Effector memory CD8-positive, alpha-beta T cell (primary cell): ENCODE results near the gene JPT2.

ENCODE experiments used
- ATAC-seq: fragments of 150-1000 bp; cut with Tn5 transposase; replicated peaks from 2 replicates; pipeline ENCODE4 v1.10.0; 2021; ENCODE audit warnings: mild to moderate bottlenecking, moderate library complexity
- DNase-seq, 3 experiments: peaks; one replicate each; pipeline ENCODE4 v3.0.0; 2021
- H3K27ac Mint-ChIP-seq, 2 donors: one replicate each; pipeline ENCODE4 v1.8.0; 2022; ENCODE audit warnings: mild to moderate bottlenecking in 2 of 2, mixed read lengths in 2 of 2, moderate library complexity in 2 of 2
- H3K27me3 Mint-ChIP-seq, 2 donors: one replicate each; pipeline ENCODE4 v1.8.0; 2022; ENCODE audit warnings: mixed read lengths in 2 of 2
- H3K36me3 Mint-ChIP-seq: one replicate; pipeline ENCODE4 v1.8.0; 2022; ENCODE audit warnings: mild to moderate bottlenecking, moderate library complexity, mixed read lengths; ENCODE audit not compliant: insufficient read depth
- H3K4me1 Mint-ChIP-seq, 2 donors: one replicate each; pipeline ENCODE4 v1.8.0; 2022; ENCODE audit warnings: low read depth in 2 of 2, mixed read lengths in 2 of 2
- H3K4me3 Mint-ChIP-seq, 2 donors: one replicate each; pipeline ENCODE4 v1.8.0; 2022; ENCODE audit warnings: mild to moderate bottlenecking in 2 of 2, mixed read lengths in 2 of 2, moderate library complexity in 2 of 2
- H3K9me3 Mint-ChIP-seq, 2 donors: one replicate each; pipeline ENCODE4 v1.8.0; 2022; ENCODE audit warnings: mixed read lengths in 2 of 2

The JPT2 gene

GRCh38 chr16:1641261-1641660 lies 36.8 kb upstream of the JPT2 start:
- Mint-ChIP-seq H3K27me3 (no peaks in the 10 kb centered on the region), H3K4me3 (no peak overlapping the region), H3K4me1 (peaks cover 11 to 27% of the 10 kb centered on the region in 2 donors), H3K9me3 (no peaks in the 10 kb centered on the region), H3K36me3 (peaks cover 30% of the 10 kb centered on the region), H3K27ac (no peak overlapping the region)
- ATAC-seq, result no peak
- DNase-seq, result no peak

DNA sequence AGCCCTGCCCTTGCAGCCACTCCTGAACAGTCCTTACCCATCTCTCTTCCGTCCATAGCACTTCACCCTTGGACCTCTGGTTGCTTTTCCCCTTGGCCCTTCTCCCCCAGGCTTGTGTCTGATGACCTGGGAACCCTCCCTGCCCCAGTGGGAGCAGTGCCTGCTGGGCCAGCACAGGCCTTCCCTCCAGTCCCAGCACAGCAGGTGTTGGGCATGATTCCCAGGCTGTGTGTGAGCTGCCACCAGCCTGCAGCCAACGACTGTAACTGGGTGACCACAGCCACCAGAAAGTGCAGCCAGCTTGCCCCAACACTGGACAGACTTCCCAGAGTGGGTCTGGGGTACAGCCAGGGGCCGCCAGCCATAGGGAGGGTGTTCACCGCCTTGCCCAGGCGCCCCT lies 35.9 kb upstream of the JPT2 start:
- H3K36me3 Mint-ChIP-seq, result peaks cover 33% of the 10 kb centered on the region
- H3K27ac Mint-ChIP-seq, result no peak overlapping the region
- no peak overlapping the region for H3K4me3 Mint-ChIP-seq
- no peaks in the 10 kb centered on the region for H3K27me3 Mint-ChIP-seq
- DNase-seq (no peak), ATAC-seq (no peak)
- H3K4me1 Mint-ChIP-seq, result peaks cover 17 to 33% of the 10 kb centered on the region in 2 donors
- no peaks in the 10 kb centered on the region for H3K9me3 Mint-ChIP-seq

GRCh38 chr16:1642753-1643152 lies 35.3 kb upstream of the JPT2 start:
- no peak overlapping the region for H3K4me3 Mint-ChIP-seq
- ATAC-seq, result no peak
- H3K9me3 Mint-ChIP-seq, result no peaks in the 10 kb centered on the region
- H3K27me3 Mint-ChIP-seq, result no peaks in the 10 kb centered on the region
- DNase-seq, result no peak
- H3K36me3 Mint-ChIP-seq, result peaks cover 36% of the 10 kb centered on the region
- peaks cover 18 to 32% of the 10 kb centered on the region in 2 donors for H3K4me1 Mint-ChIP-seq
- H3K27ac Mint-ChIP-seq, result no peak overlapping the region

GRCh38 chr16:1643521-1643920 lies 34.6 kb upstream of the JPT2 start:
- Mint-ChIP-seq H3K36me3 (peaks cover 37% of the 10 kb centered on the region), H3K27ac (peak overlapping the region in 1 of 2 donors; percentile 71), H3K9me3 (no peaks in the 10 kb centered on the region), H3K4me3 (no peak overlapping the region), H3K4me1 (peaks cover 20 to 26% of the 10 kb centered on the region in 2 donors), H3K27me3 (no peaks in the 10 kb centered on the region)
- ATAC-seq (no peak), DNase-seq (no peak)

DNA sequence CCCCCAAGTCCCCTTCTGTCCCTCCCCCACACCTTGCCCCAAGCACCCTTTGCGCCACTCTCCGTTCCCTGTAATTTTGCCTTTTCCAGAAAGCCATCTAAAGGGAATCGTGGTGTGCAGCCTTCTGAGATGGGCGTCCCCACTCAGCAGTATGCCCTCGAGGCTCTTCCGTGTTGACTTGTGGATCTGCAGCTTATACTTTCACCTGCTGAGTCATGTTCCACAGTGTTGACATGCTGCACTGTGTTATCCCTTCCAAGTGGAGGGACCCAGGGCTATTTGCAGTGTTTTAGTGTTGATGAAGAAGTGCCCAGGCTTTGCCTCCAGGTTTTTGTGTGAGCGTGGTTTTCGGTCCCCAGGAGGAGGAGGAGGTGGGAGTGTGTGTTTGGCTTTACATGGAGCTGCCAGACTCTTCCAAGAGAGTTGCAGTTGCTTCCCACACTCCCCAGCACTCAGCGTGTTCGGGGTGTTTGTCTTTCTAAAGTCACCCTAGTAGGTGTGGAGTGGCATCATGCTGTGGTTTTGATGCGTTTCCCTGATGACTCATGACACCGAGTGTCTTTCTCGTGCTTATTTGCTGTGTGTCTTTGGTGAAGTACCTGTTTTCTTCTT lies 32.1 kb upstream of the JPT2 start:
- peak in 1 of 3 experiments; percentile 6 for DNase-seq
- peaks cover 25% of the 10 kb centered on the region for H3K36me3 Mint-ChIP-seq
- peak; percentile 70 for ATAC-seq
- H3K27ac Mint-ChIP-seq, result peak overlapping the region; percentile 79 to 85
- H3K4me3 Mint-ChIP-seq, result no peak overlapping the region
- peaks cover 23 to 27% of the 10 kb centered on the region in 2 donors for H3K4me1 Mint-ChIP-seq
- H3K9me3 Mint-ChIP-seq, result no peaks in the 10 kb centered on the region
- H3K27me3 Mint-ChIP-seq, result no peaks in the 10 kb centered on the region

- no peak for DNase-seq
- Mint-ChIP-seq H3K4me1 (peaks cover 23 to 28% of the 10 kb centered on the region in 2 donors), H3K27ac (no peak overlapping the region), H3K9me3 (no peaks in the 10 kb centered on the region), H3K27me3 (no peaks in the 10 kb centered on the region), H3K4me3 (no peak overlapping the region), H3K36me3 (peaks cover 16% of the 10 kb centered on the region)
- ATAC-seq, result no peak
Observed at GRCh38 chr16:1647856-1648255, 30.2 kb upstream of the JPT2 start.

DNA sequence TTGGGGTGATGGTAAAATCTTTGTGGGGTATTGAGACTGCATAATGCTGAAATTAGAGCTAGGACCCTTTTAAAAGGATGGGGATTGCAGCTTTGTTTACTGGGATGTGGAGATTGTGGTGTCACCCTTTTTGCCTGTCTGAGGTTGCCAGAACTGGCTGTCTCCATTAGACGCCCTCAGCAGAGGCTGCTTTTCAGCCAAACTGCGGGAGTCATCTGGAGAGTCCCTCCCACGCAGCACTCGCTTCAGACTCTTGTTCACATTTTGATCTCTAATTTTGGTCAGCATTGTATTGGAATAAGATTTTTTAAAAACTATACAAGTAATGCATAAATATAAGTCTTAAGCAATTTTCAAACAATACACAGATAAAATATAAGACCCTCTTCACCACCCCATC lies 27.9 kb upstream of the JPT2 start:
- DNase-seq (no peak), ATAC-seq (no peak)
- Mint-ChIP-seq H3K4me3 (no peak overlapping the region), H3K9me3 (no peaks in the 10 kb centered on the region), H3K27me3 (no peaks in the 10 kb centered on the region), H3K27ac (no peak overlapping the region), H3K4me1 (peaks cover 15 to 24% of the 10 kb centered on the region in 2 donors), H3K36me3 (peaks cover 26% of the 10 kb centered on the region)

- peak overlapping the region; percentile 39 to 86 for H3K27ac Mint-ChIP-seq
- peaks cover 23% of the 10 kb centered on the region for H3K36me3 Mint-ChIP-seq
- H3K4me1 Mint-ChIP-seq, result peaks cover 5 to 16% of the 10 kb centered on the region in 2 donors
- ATAC-seq, result no peak
- DNase-seq, result no peak
- H3K9me3 Mint-ChIP-seq, result no peaks in the 10 kb centered on the region
- no peaks in the 10 kb centered on the region for H3K27me3 Mint-ChIP-seq
- H3K4me3 Mint-ChIP-seq, result no peak overlapping the region
Observed at GRCh38 chr16:1651094-1651973, 26.7 kb upstream of the JPT2 start.

DNA sequence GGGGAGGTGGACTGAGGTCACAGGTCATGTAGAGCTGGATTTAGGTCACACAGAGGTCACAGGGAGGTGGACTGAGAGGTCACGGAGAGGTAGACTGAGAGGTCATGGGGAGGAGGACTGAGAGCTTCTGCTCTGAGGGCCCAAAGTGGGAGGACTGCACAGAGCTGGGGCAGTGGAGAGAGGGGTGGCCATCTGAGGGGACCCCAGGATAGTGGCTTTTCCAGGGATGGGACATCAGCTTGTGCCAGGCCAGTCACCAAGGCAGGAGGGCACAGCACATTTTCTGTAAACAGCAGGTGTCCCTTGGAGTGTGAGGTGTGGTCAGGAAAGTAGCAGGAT lies 26.1 kb upstream of the JPT2 start:
- peaks cover 0 to 11% of the 10 kb centered on the region in 2 donors for H3K4me1 Mint-ChIP-seq
- no peaks in the 10 kb centered on the region for H3K27me3 Mint-ChIP-seq
- H3K36me3 Mint-ChIP-seq, result peaks cover 21% of the 10 kb centered on the region
- DNase-seq (no peak), ATAC-seq (no peak)
- H3K4me3 Mint-ChIP-seq, result no peak overlapping the region
- H3K27ac Mint-ChIP-seq, result no peak overlapping the region
- no peaks in the 10 kb centered on the region for H3K9me3 Mint-ChIP-seq

DNA sequence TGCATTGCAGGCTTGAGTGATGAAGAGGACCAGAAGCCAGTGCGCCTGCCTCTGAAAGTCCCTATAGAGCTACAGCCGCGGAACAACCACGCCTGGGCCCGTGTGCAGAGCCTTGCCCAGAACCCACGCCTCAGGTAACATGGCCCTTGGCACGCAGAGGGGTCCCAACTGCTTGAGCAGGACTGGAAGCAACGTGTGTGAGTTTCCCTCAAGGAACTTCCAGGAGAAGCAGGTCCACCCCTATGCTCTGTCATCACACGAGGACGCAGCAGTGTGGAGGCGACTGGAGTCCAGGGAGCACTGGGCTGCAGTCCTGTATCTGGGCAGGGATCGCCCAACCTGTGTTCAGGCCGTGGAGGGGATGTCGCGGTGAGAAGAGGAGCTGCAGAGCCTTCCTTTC lies 25.1 kb upstream of the JPT2 start:
- Mint-ChIP-seq H3K4me1 (peaks cover 0 to 8% of the 10 kb centered on the region in 2 donors), H3K27me3 (no peaks in the 10 kb centered on the region), H3K4me3 (no peak overlapping the region), H3K27ac (no peak overlapping the region), H3K36me3 (peaks cover 24% of the 10 kb centered on the region), H3K9me3 (no peaks in the 10 kb centered on the region)
- DNase-seq (no peak), ATAC-seq (no peak)

DNA sequence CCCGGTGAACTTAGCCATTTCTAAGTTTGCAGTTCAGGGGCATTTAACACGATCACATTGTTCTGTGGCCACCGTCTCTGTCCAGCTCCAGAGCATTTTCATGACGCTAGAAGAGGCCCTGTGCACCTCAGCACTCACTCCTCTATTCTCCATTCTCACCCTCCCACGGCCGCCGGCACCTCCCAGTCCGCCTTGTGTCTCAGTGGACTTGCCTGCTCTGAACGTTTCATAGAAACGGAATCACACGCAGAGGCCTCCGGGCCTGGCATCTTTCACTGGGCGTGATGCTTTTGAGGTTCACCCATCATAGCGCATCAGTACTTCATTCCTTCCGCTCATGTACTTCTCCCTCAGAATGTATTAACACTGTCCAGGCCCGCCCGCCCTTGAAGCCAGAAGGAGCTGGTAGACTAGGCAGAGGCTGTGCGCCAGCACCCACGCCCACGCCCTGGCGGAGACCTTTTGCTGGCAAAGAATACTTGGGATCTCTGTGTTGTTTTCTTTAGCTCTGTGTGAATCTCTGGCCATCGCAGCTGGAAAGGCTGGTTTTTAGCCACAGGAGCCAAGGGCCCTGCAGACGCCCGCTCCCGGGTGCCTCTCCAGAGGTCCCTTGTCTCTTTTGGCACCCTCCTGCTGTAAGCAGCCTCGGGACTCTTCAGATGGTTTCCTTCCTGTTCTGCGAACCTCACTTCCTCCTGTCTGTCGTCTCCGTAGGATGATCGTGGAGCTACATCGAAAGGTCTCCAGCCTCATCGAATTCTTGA lies 23.4 kb upstream of the JPT2 start:
- no peaks in the 10 kb centered on the region for H3K27me3 Mint-ChIP-seq
- no peak overlapping the region for H3K27ac Mint-ChIP-seq
- no peak for ATAC-seq

GRCh38 chr16:1655269-1655807 lies 22.7 kb upstream of the JPT2 start:
- ATAC-seq (no peak), DNase-seq (no peak)
- peaks cover 2 to 8% of the 10 kb centered on the region in 2 donors for H3K4me1 Mint-ChIP-seq
- no peak overlapping the region for H3K4me3 Mint-ChIP-seq
- peaks cover 23% of the 10 kb centered on the region for H3K36me3 Mint-ChIP-seq
- no peak overlapping the region for H3K27ac Mint-ChIP-seq
- no peaks in the 10 kb centered on the region for H3K9me3 Mint-ChIP-seq
- H3K27me3 Mint-ChIP-seq, result no peaks in the 10 kb centered on the region

More for the DNA sequence above, 23.4 kb upstream of the JPT2 start:
- peaks cover 23% of the 10 kb centered on the region for H3K36me3 Mint-ChIP-seq
- H3K4me1 Mint-ChIP-seq, result peaks cover 2 to 8% of the 10 kb centered on the region in 2 donors
- no peak overlapping the region for H3K4me3 Mint-ChIP-seq
- no peak for DNase-seq
- no peaks in the 10 kb centered on the region for H3K9me3 Mint-ChIP-seq
